ENCODE results near the gene GABBR2. TPM values are rescaled to one million over a fixed set of nuclear protein-coding genes. Genes with fewer than 3 reads are reported as not detected.

GABBR2 gene
- total RNA-seq, 2 experiments from 2014 or later: not detected

DNA sequence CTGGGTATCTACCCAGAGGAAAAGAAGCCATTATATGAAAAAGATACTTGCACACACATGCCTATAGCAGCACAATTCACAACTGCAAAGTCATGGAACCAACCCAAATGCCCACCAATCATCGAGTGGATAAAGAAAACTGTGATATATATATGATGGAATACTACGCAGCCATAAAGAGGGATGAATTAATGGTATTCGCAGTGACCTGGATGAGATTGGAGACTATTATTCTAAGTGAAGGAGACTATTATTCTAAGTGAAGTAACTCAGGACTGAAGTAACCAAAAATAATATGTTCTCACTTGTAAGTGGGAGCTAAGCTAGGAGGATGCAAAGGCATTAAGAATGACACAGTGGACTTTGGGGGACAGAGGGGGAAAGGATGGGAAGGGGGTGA is 30.0 kb upstream of the GABBR2 start:
- Mint-ChIP-seq H3K27ac (no peak overlapping the region), H3K27me3 (no peaks in the 10 kb centered on the region), H3K36me3 (peaks cover 33% of the 10 kb centered on the region), H3K4me3 (no peak overlapping the region), H3K9me3 (peaks cover 11% of the 10 kb centered on the region), H3K4me1 (ENCODE audit: low read depth) (no peaks in the 10 kb centered on the region)
- ChIA-PET CTCF (interaction anchor here (0.6 kb wide), 1 partner anchor 1033 kb away, joined by 6 read pairs; no protein-coding TSS in a partner anchor), POLR2A (no interaction called here)
- DNase-seq: no peak
- intact Hi-C loops (cut with micrococcal nuclease): no loop called here

DNA sequence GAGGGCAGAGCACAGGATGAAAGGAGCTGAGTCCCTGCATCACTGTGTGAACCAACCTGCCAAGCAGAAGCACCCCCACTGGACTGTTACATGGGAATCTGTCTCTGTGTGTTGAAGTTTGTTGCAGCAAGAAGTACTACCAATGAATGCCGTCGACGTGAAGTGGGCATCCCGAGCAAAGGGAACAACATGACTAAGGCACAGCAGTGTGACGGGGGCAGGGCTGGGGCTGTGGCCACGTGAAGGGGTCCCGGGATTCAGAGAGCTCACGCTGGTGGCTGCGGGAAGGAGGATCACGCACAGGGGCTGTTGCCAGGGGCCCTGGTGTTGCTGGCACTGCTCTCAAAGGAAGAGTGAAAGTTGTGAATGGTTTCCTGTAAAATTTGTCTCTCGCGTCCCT is 27.5 kb upstream of the GABBR2 start:
- intact Hi-C loops (cut with micrococcal nuclease): no loop called here
- no peaks in the 10 kb centered on the region for H3K4me1 Mint-ChIP-seq (ENCODE audit: low read depth)
- peaks cover 11% of the 10 kb centered on the region for H3K9me3 Mint-ChIP-seq
- no peak overlapping the region for H3K4me3 Mint-ChIP-seq
- POLR2A ChIA-PET: no interaction called here
- H3K27me3 Mint-ChIP-seq: no peaks in the 10 kb centered on the region
- no peak for DNase-seq
- CTCF ChIA-PET: no interaction called here
- peaks cover 33% of the 10 kb centered on the region for H3K36me3 Mint-ChIP-seq
- no peak overlapping the region for H3K27ac Mint-ChIP-seq

DNA sequence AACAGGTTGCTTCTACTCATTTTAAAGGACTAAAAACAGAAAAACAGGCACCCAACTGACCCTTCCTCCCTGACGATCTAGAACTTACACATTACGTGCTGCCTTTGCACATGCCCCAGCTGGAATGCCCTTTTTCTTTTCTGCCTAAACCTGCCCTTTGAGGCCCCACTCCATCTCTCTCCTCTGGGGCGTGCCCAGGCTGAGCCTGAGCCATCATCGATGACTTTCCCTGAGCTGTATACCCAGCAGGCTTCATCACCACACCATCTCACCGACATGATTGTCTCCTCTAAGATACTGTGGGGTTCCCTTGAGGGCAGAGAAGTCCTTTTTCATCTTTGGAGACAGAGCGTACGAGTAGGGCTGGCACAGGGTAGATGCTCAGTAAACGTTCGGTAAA is 24.1 kb upstream of the GABBR2 start:
- Mint-ChIP-seq H3K27me3 (no peaks in the 10 kb centered on the region), H3K27ac (no peak overlapping the region), H3K9me3 (no peaks in the 10 kb centered on the region), H3K36me3 (peaks cover 16% of the 10 kb centered on the region), H3K4me1 (ENCODE audit: low read depth) (no peaks in the 10 kb centered on the region), H3K4me3 (no peak overlapping the region)
- CTCF ChIA-PET: interaction anchor here (1.1 kb wide), 1 partner anchor 43 kb away, joined by 4 read pairs; no protein-coding TSS in a partner anchor
- POLR2A ChIA-PET: no interaction called here
- intact Hi-C loops (cut with micrococcal nuclease): no loop called here
- DNase-seq: no peak

DNA sequence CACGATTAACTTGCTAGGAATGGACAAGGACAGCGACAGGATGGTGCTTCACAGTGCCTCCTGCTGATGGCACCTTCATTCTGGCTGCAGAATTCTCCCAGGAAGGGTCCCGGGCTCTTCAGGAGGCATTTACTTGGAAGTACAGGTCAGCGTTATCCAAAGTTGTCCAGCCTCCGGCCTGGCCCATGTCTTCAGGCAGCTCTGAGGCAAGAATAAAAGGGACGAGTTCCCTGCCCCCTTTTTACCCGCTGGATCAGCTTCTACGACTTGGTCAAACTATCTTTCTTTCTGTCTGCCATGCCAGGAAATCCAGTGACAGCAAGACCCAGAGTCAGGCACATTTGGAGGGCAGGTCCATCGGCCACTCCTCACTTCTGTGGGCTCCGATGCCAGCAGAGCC is 23.4 kb upstream of the GABBR2 start:
- no peak overlapping the region for H3K27ac Mint-ChIP-seq
- no peaks in the 10 kb centered on the region for H3K9me3 Mint-ChIP-seq
- ChIA-PET CTCF (no interaction called here), POLR2A (no interaction called here)
- H3K4me3 Mint-ChIP-seq: no peak overlapping the region
- H3K4me1 Mint-ChIP-seq (ENCODE audit: low read depth): no peaks in the 10 kb centered on the region
- peaks cover 1% of the 10 kb centered on the region for H3K27me3 Mint-ChIP-seq
- no peak for DNase-seq
- intact Hi-C loops (cut with micrococcal nuclease): no loop called here
- peaks cover 11% of the 10 kb centered on the region for H3K36me3 Mint-ChIP-seq

DNA sequence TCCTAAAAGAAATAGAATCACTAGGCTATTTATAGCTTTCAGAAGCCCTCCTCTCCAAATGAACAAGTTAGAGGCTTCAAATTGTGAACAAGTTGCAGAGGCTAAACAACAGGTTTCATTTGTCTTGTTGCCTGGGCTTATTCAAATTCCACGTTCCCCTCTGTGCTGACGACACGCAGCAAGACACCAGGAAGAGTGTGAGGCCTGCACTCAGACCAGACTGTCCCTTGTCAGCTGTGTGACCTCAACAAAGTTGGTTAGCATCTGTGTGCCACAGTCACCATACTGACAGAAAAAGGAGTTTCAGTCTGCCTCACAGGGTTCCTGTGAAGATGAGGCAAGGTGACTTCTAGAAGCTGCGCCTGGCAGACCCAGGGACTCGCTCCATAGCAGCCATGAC is 22.1 kb upstream of the GABBR2 start:
- no peak overlapping the region for H3K4me3 Mint-ChIP-seq

DNA sequence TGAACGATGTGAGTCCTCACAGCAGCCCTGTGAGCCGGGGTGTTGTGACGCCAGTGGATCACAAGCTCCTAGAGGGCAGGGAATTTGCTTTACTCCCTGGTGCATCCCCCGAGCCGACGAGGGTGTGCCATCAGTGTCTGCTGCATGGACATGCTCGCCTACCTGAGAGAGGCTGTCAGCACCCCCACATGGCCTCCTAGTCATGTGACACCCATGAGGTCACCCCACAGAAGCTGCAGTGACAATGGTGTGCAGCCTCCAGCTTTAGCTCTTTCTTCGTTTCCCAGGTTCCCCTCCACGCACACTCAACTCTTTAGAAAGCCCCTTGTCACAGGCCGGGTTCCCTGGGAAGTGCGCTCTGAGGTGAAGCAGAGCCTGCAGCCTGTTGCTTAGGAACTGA is 19.8 kb upstream of the GABBR2 start:
- no peak overlapping the region for H3K4me3 Mint-ChIP-seq
- CTCF ChIA-PET: interaction anchor here (0.7 kb wide), 1 partner anchor 47 kb away, joined by 3 read pairs; no protein-coding TSS in a partner anchor
- H3K27me3 Mint-ChIP-seq: peaks cover 11% of the 10 kb centered on the region
- H3K27ac Mint-ChIP-seq: no peak overlapping the region
- peaks cover 3% of the 10 kb centered on the region for H3K9me3 Mint-ChIP-seq
- H3K4me1 Mint-ChIP-seq (ENCODE audit: low read depth): no peaks in the 10 kb centered on the region
- DNase-seq: no peak
- POLR2A ChIA-PET: no interaction called here
- H3K36me3 Mint-ChIP-seq: no peaks in the 10 kb centered on the region
- intact Hi-C loops (cut with micrococcal nuclease): no loop called here

More for the DNA sequence above, 22.1 kb upstream of the GABBR2 start:
- ChIA-PET CTCF (no interaction called here), POLR2A (no interaction called here)
- no peak for DNase-seq
- Mint-ChIP-seq H3K9me3 (no peaks in the 10 kb centered on the region), H3K4me1 (ENCODE audit: low read depth) (no peaks in the 10 kb centered on the region), H3K27ac (no peak overlapping the region), H3K36me3 (peaks cover 3% of the 10 kb centered on the region), H3K27me3 (peaks cover 4% of the 10 kb centered on the region)
- intact Hi-C loops (cut with micrococcal nuclease): no loop called here

DNA sequence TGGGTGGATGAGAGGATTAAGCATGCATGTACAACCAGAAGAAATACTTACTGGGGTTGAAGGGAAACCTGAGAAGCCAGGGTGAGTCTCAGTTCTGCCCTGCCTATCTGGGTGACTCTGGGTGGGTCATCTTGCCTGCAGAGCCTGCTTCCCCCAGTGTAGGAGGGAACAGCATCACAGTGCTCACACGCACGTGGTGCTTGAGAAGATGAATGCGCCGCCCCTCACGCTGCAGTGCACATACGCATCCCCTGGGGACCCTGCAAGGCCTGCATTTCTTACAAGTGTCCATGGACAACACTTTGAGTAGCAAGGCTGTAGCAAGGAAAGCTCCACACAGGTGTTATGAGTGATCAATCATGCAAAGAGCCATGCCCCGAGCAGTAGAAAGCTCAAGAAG is 18.7 kb upstream of the GABBR2 start:
- no peak for DNase-seq
- CTCF ChIA-PET: no interaction called here
- Mint-ChIP-seq H3K4me3 (no peak overlapping the region), H3K4me1 (ENCODE audit: low read depth) (no peaks in the 10 kb centered on the region), H3K27me3 (peaks cover 14% of the 10 kb centered on the region), H3K9me3 (peaks cover 3% of the 10 kb centered on the region), H3K27ac (no peak overlapping the region), H3K36me3 (no peaks in the 10 kb centered on the region)
- POLR2A ChIA-PET: no interaction called here
- intact Hi-C loops (cut with micrococcal nuclease): no loop called here

DNA sequence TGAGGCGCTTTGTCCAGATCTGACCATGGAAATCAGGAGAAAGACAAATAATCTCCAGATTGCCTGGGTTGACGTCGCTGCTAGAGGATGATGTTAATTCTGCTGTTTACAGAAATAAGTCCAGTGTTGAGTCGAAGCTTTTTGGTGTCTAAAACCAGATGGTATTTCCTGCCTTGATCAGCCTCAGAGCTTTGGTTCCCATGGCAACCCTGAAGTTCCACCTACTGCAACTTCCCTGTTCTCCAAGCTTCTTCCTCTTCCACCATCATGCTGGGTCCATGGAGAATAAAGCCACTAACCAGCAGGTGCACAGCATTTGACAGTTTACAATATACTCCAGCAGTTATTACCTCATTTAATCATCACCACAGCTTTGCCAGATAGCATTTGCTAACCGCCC is 18.0 kb upstream of the GABBR2 start:
- Mint-ChIP-seq H3K36me3 (no peaks in the 10 kb centered on the region), H3K27me3 (peaks cover 17% of the 10 kb centered on the region), H3K9me3 (peaks cover 3% of the 10 kb centered on the region), H3K4me1 (ENCODE audit: low read depth) (no peaks in the 10 kb centered on the region), H3K27ac (no peak overlapping the region), H3K4me3 (no peak overlapping the region)
- CTCF ChIA-PET: no interaction called here
- POLR2A ChIA-PET: no interaction called here
- intact Hi-C loops (cut with micrococcal nuclease): no loop called here
- DNase-seq: no peak

DNA sequence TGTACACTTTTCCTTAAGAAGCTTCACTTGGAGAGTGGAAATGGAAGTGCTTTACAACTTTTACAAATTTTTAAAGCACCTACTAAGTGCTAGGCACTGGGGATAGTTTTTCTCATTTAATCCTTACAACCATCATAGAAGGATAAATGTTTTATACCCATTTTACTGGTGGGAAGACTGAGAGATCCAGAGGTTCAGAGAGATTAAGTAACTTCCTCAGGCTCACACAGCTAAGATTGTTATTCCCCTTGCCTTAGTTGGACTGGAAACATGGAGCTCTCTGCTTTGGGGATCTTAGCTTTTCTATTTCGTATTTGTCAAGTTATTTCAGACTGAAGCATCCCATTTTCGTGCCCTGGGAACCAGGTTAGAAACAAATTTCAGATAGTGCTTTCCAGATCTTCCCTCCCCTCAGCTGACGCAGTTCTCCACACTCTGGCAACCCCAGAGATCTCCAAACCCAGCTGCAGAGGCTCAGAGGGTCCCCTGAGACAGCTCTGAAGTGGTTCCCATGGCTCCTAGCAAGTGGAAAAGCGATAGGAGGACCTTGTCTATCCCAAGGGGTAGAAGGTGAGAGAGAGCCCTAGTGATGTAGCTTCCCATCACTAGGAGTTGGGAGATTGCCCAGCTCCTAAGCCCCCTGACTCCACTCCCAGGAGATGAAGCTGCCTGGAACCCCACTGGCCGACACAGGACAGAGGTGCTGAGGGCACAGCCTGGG is 16.2 kb upstream of the GABBR2 start:
- CTCF ChIA-PET: interaction anchor here (0.6 to 1.5 kb wide), 2 partner anchors 49 to 126 kb away, joined by 3 to 5 read pairs; no protein-coding TSS in a partner anchor
- no peaks in the 10 kb centered on the region for H3K4me1 Mint-ChIP-seq (ENCODE audit: low read depth)

DNA sequence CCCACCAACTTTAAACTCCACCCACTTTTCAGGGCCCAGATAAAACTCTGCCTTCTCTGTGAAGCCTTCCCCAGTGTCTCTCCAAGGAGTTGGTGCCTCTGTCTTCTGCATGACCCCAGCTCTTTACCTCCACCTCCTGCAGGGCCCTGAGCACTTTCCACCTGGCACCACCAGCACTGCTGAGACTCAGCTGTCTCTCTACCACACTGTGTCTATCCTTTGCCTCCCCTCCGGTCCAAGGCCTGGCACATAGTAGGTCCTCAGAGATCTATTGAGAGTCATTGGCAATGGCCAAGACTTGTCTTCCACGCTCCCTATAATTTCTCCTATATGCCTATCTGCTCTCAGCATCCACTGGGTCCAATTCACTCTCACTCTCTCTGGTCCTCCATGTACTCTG is 12.9 kb upstream of the GABBR2 start:
- DNase-seq: no peak
- H3K27ac Mint-ChIP-seq: no peak overlapping the region
- ChIA-PET CTCF (no interaction called here), POLR2A (no interaction called here)
- H3K4me1 Mint-ChIP-seq (ENCODE audit: low read depth): no peaks in the 10 kb centered on the region
- peaks cover 16% of the 10 kb centered on the region for H3K27me3 Mint-ChIP-seq
- intact Hi-C loops (cut with micrococcal nuclease): no loop called here
- H3K36me3 Mint-ChIP-seq: no peaks in the 10 kb centered on the region
- H3K4me3 Mint-ChIP-seq: no peak overlapping the region
- peaks cover 3% of the 10 kb centered on the region for H3K9me3 Mint-ChIP-seq

More for the DNA sequence above, 16.2 kb upstream of the GABBR2 start:
- POLR2A ChIA-PET: no interaction called here
- H3K9me3 Mint-ChIP-seq: peaks cover 3% of the 10 kb centered on the region
- H3K36me3 Mint-ChIP-seq: no peaks in the 10 kb centered on the region
- no peak for DNase-seq
- H3K4me3 Mint-ChIP-seq: no peak overlapping the region
- peaks cover 19% of the 10 kb centered on the region for H3K27me3 Mint-ChIP-seq
- H3K27ac Mint-ChIP-seq: no peak overlapping the region
- intact Hi-C loops (cut with micrococcal nuclease): no loop called here

DNA sequence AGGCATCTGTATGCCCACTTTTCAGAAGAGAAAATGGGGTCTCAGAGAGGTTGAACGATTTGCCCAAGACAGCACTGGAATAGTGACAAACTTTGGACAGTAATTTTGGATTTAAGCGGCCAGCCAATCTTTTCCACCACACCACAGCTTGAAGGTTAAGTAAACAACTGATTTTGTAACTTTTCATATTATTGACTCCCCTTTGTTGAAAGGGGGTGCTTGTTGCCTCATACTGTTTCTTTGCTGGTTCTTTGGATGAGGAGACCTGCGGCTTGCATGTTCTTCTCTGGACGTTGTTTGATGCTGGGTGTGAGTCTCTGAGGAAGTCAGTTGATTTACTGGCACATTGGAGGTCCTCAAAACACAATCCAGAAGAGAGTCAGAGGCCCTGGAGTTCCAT is 11.7 kb upstream of the GABBR2 start:
- Mint-ChIP-seq H3K27ac (no peak overlapping the region), H3K27me3 (peaks cover 23% of the 10 kb centered on the region), H3K4me3 (no peak overlapping the region)

DNA sequence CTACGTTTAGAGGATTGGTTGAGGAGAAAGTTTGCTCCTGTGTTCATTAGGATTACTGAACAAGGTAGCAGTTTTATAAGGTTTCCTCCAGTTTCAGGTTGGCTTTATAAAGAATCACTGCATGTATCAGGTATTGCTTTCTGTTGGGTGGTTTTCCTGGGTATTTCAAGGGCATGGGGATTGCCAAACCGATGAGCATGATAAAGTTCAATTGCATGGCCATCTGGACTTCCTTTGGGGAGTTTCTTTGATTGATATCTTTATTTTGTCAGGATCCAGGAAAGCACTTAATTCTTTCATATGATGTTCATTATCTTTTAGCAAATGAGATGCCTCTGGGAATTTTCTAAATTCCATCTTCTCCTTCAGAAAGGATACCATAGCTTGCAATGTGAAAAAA is 10.3 kb upstream of the GABBR2 start:
- no peaks in the 10 kb centered on the region for H3K9me3 Mint-ChIP-seq
- intact Hi-C loops (cut with micrococcal nuclease): no loop called here
- CTCF ChIA-PET: no interaction called here
- peaks cover 20% of the 10 kb centered on the region for H3K27me3 Mint-ChIP-seq
- H3K4me1 Mint-ChIP-seq (ENCODE audit: low read depth): no peaks in the 10 kb centered on the region
- POLR2A ChIA-PET: no interaction called here
- H3K36me3 Mint-ChIP-seq: no peaks in the 10 kb centered on the region
- no peak overlapping the region for H3K4me3 Mint-ChIP-seq
- no peak for DNase-seq
- no peak overlapping the region for H3K27ac Mint-ChIP-seq

More for the DNA sequence above, 11.7 kb upstream of the GABBR2 start:
- ChIA-PET POLR2A (no interaction called here), CTCF (no interaction called here)
- intact Hi-C loops (cut with micrococcal nuclease): no loop called here
- peaks cover 3% of the 10 kb centered on the region for H3K9me3 Mint-ChIP-seq
- DNase-seq: no peak
- H3K36me3 Mint-ChIP-seq: no peaks in the 10 kb centered on the region
- H3K4me1 Mint-ChIP-seq (ENCODE audit: low read depth): no peaks in the 10 kb centered on the region

DNA sequence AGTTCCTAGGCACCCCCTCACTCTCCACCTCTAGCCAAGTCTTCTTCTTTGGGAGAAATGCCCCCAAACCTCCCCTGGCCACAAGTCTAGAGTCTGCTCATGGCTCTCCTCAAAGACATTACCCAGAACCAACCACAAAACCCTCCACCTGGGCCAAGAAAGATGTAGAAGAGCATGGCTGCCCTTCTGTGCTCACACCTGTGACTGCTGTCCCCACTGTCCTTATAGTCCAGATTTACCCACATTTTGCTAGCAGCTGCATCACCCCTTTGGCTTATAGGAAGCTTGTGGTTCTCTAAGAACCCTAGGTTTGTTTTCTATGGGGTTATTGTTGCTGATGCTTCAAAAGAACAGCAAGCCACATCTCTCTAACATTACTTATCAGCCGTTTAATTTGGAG is 6.1 kb upstream of the GABBR2 start:
- no peak overlapping the region for H3K27ac Mint-ChIP-seq
- ChIA-PET POLR2A (no interaction called here), CTCF (no interaction called here)
- no peaks in the 10 kb centered on the region for H3K4me1 Mint-ChIP-seq (ENCODE audit: low read depth)
- H3K36me3 Mint-ChIP-seq: no peaks in the 10 kb centered on the region
- DNase-seq: no peak
- H3K27me3 Mint-ChIP-seq: peaks cover 29% of the 10 kb centered on the region
- no peaks in the 10 kb centered on the region for H3K9me3 Mint-ChIP-seq
- no peak overlapping the region for H3K4me3 Mint-ChIP-seq
- intact Hi-C loops (cut with micrococcal nuclease): no loop called here

All from activated CD4-positive, alpha-beta memory T cell treated with anti-CD3 and anti-CD28 coated beads for 36 hours (primary cell).